ENCODE measurements around the gene ZFYVE16.

GRCh38 chr5:80360914-80361444, 46.9 kb upstream of the ZFYVE16 start:
- TF ChIP-seq ZNF350 (tag by site-specific recombination; IDR thresholded peaks at IDR 0.05) (no peak), BCL11A (tag by site-specific recombination; IDR thresholded peaks at IDR 0.05; ENCODE audit: low read depth) (no peak), ZNF335 (tag by site-specific recombination; conservative IDR thresholded peaks at IDR 0.05) (no peak), ZNF792 (tag by site-specific recombination; IDR thresholded peaks at IDR 0.05) (no peak), ZBTB21 (tag by site-specific recombination; IDR thresholded peaks at IDR 0.05) (no peak)

Data from HEK293 (cell line).